Dermis blood vessel endothelial cell (primary cell): Measurements from ENCODE around the gene MAPK1. TPM values are rescaled to one million over a fixed set of nuclear protein-coding genes. Genes with fewer than 3 reads are reported as not detected.
"Not testable (repeated sequence)": the region's sequence is repeated elsewhere in the genome, so short reads cannot be mapped to it uniquely, and the experiment has no call there.

Experiments used
- DNase-seq: peaks from one replicate; pipeline ENCODE4 v3.0.0; 2010
- total RNA-seq: library from RNA; depleted of rRNA; stranded (reverse); fragments of >200 nt; gene quantifications from 2 replicates; pipeline ENCODE4 v1.2.3, GENCODE V29; 2014

MAPK1 gene
- total RNA-seq, 1 donor from 2014 or later: 72.0 TPM

DNA sequence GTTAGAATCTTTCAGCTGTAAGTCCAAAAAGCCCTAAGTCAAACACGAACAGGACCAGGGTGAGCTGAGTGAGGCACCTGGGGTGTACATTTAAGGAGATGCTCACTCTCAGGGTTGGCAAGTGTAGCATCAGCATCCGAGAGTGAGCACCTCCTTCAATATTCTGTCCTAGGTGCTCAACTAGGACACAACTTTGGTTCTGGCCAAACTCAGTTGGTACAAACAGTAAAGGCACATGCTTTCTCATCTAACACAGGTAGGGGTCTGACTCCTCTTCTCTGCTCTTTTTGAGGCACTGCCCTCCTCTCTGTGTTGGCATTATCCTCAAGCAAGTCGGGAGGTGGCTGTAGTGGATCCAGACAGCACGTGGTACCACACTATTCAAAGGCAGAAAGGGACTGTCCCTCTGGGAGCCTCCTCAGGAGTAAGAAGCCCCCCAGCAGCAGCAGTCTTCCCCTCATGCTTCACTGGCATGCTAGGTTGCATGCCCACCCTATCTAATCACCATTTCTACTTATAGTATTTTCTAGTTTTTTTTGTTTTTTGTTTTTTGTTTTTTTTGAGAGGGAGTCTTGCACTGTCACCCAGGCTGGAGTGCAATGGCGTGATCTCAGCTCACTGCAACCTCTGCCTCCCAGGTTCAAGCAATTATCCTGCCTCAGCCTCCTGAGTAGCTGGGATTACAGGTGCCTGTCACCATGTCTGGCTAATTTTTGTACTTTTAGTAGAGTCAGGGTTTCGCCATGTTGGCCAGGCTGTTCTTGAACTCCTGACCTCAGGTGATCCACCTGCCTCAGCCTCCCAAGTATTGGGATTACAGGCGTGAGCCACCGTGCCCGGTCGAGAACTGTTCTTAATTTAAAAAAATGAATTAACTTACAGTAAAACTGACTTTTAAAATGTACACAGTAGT lies 14.7 kb upstream of the MAPK1 start:
- DNase-seq: no peak

DNA sequence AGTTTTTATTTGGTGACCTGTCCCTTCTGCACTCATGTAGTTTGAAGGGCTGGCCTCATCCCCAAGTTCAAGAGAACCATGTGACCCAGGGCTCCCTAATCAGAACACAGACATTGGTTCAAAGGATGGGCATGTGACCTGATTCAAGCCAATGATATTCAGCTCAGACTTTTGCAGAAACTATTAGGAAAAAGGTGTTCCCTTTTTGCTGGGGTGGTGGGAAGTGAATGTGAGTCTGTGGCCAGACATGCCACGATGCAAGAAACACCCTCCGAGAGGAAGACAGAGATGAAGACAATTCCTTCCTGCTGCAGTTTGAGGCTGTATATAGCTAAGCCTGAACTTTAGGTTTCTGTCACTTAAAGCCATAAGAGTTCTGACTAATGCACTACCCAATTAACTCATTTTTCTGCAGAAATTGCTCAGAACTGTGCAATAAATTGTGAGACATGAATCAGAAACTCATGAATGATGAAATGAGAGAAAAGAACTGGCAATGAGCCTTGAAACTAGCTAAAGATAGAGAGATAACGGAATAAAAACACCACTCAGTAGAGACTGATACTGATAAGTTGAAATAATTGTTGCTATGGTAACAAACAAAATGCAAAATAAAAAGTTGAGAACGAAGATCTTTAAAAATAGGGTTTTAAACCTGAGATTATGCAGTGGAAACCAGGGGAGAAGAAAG lies 9.2 kb upstream of the MAPK1 start:
- no peak for DNase-seq

DNA sequence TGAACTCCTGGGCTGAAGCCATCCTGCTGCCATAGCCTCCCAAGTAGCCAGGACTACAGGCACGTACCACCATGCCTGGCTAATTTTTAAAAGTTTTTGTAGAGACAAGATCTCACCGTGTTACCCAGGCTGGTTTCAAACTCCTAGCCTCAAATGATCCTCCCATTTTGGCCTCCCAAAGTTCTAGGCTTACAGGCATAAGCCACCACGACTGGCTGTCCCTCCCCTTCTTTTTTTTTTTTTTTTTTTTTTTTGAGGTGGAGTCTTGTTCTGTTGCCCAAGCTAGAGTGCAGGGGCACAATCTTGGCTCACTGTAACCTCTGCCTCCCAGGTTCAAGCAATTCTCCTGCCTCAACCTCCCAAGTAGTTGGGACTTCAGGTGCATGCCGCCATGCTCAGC lies 7.5 kb upstream of the MAPK1 start:
- DNase-seq: not testable (repeated sequence)

DNA sequence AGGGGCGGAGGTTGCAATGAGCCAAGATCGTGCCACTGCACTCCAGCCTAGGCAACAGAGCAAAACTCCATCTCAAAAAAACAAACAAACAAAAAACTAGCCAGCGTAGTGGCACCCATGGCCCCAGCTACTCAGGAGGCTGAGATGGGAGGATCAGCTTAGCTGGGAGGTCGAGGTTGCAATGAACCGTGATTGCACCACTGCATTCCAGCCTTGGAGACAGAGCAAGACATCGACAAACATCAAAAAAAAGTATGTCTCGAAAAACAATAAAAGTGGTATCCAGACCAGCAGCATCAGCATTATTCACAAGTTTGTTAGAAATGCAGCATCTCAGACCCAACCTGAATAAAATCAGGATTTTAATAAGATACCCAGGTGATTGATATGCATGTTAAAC lies 6.2 kb upstream of the MAPK1 start:
- DNase-seq: no peak

DNA sequence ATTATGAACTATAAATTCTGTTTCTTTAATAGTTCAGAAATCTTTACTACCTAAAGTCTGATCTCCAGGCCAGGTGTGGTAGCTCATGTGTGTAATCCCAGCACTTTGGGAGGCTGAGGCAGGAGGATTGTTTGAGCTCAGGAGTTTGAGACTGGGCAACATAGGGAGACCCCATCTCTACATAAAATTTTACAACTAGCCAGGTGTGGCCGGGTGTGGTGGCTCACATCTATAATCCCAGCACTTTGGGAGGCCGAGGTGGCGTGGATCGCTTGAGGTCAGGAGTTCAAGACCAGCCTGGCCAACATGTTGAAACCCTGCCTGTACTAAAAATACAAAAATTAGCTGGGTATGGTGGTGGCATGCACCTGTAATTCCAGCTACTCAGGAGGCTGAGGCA lies 5.3 kb upstream of the MAPK1 start:
- DNase-seq: not testable (repeated sequence)

DNA sequence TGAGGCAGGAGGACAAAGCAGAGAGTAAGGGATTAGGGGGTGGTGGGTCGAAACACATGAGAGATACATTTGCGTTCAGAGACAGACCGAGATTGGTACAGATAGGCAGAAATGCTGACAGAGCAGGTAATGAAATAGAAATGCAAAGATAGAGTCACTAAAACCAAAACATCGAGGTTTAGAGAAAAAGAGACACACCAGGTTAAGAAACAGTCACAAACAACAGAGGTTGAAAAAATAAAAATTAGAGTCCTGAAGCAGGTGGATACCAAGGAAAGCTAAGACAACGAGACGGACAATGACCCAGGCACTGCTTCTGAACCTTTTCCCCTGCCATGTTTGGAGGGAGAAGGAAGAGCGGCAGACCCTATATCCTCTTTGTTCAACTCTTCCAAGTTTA lies 1.2 kb upstream of the MAPK1 start:
- no peak for DNase-seq

DNA sequence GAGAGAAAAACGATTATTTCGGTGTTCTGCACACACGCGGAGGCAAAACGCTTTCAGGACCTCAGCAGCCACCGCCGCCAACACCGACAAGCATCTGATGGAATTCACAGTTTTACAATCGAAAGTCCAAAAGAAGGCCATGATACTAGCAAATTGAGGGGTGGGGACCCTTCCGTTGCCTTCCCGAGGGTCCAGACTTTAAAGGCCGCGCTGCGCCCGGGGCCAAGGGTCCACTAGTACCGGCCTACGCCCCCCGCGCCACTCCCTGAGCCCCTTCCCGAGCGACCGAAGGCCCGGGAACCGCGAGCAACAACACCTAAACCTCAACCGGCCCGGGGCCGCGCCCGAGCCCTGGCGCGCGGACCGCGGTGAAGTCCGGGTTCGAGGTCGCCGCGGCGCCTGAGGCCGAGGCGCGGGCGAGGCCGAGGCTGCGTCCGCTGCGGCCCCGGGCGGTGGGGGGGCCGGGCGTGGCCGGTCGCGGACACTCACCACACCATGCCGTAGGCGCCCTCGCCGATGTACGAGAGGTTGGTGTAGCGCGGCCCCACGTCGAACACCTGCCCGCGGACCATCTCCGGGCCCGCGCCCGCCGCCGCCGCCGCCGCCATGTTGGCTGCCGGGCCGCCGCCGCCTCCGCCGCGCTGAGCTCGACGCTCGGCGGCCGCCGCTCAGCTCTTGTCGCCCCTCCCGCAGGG lies 465 bp downstream of the MAPK1 start:
- DNase-seq: no peak

DNA sequence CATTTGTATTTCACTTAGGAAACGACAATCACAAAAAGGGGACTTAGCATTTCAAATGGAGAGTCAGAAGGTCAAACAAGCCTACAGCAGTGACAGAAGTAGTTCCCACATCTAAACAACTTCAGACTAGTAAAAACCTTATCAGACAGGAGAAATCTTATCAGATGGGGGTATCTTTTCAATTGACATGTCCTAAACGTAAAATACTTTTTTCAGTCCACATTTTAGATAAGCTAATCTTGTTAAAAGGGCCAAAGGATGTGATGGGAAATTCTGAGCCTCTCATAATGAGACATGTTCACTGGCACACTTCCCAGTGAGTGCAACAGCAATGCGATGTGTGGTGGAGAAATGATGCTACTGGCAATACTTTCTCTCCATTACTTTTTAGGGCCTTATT lies 2.4 kb downstream of the MAPK1 start:
- DNase-seq: peak; percentile 71

DNA sequence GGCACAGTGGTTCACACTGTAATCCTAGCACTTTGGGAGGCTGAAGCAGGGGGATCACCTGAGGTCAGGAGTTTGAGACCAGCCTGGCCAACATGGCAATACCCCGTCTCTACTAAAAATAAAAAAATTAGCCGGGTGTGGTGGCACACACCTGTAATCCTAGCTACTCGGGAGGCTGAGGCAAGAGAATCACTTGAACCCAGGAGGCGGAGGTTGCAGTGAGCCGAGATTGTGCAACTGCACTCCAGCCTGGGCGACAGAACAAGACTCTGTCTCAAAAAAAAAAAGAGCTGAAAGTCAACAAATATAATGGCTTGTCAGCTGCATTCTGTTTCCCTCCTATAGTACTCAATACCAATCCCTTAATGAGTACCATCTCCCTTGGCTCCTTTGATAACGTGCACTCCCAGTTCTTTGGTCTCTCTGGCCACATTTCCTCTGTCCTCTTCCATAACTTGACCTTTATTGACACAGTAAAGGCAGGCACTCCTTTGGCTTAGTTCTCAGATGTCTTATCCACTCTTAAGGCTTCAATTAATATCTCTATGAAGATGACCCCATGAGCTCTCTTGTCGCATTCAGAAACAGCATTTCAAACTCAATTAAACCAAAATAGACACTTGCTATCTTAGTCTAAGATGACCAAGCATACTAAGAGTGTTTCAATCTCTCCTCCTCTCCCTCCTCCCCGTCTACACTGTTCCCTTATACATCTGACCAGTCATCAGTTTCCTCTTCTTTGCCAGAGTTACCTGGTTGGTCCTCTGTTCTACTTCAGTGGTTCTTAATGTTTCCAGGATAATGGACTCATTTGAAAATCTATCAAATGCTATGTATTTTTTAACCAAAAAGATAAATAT lies 4.8 kb downstream of the MAPK1 start:
- DNase-seq: no peak

DNA sequence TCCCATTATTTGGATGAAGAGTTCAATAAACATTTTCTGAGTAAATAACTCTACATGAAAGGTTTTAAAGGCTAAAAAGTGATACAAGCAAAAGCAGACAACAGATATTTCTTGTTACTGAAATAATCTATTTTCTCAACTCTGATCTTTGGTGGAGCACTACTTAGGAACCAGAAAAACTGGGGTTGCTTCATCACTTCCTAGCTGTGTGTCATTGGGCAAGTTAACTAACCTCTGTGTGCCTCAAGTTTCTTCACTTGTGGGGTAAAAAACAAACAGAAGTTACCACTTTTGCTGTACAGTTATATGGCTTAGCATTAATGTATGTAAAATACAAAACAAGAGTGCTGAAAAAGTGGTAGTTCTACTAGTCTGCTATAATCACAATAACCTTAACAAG lies 5.6 kb downstream of the MAPK1 start:
- DNase-seq: no peak

DNA sequence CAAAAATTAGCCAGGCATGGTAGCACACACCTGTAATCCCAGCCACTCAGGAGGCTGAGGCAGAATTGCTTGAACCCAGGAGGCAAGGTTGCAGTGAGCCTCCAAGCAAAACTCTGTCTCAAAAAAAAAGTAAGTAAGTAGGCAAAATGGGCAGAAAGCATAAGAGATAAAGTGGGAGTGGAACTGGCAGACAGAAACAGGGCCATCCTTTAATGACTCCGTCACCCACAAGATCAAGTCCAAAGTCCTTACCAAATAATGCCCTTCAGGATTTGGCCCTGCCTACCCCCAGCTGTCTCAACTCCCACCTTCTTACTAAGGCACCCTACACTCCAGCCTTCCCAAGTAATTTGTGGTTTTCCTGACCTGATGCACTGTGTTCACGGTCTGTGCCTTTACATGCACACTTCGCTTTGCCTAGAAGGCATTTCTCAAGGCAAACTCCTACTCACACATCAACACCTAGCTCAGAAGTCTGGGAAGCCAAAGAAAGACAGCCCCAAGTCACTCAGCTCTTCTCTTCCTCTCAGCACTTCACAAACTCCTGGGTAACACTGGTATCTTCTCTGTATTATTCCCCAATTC lies 6.1 kb downstream of the MAPK1 start:
- no peak for DNase-seq

DNA sequence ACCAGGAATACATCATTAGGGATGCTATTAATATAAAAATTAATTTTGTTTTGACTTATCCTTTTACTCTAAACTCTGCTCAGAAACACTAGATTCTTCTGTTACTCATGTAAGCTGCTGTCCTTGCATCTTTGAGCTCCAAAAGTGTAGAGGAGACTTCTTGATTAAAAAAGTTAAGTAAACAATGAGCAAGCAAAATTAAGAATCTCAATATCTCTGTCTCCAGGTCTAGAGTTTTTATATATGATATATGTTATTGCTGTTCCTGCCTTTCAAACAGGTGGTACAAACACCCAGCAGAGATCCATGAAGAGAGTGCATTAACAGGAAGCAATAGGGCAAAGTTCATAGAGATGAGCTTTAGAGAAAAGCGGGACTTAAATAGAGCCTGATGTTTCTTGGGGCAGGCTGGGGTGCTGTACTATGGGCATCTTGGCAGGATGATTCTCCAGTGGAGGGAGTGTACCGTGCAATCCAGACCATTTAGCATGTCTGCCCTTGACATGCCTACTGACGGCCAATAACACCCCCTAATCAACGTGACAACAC lies 6.9 kb downstream of the MAPK1 start:
- DNase-seq: no peak

DNA sequence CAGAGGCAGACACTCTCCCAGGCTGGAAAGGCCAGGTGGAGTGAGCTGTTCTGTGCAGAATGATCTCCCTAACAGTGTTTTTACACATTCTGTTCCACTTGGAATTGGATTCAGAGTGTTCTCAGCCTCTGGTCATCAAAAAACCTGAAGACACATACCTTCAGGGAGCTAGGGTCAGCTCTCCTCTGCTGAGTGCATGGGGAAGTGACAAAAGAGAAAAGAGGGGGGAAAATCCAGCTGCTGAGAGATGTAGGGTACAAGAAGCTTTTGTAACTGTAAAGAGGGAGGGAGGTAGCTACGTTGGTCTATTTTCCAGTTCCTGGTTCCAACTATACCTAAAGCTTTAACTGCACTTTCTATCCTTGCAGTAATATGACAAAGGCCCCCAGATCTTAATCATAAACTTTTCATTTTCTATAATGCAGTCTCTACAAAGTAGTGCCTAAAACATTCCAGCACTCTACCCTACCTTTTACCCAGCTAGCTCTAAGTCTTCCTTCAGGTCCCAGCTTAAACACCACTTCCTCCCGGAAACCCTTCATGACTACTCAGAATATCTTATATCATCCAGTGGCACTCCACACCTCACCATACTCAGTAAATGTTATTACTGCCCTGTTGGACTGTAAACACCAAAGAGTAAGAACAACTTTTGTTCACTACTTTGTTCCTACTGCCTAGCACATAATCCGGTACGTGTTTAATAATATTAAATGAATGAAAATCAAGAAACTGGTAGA lies 9.2 kb downstream of the MAPK1 start:
- DNase-seq: peak; percentile 34

DNA sequence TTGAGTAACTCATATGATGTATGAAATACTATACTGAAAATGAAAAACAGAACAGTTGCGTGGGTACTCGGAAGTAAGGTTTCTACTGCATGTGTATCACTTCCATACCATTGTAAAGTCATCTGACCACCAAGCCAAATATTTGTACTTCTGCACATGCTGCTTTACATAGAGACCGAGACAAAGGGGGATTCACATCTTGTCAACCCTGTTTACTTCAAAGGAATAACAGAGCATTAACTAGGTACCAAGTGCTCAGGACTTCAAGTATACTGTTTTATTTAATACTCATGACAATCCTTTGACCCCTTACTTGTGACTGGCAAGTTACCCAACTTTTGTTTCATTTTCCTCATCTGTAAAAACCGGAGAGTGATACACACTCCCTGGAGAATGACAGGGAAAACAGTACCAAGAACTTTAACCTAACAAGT lies 9.9 kb downstream of the MAPK1 start:
- DNase-seq: peak; percentile 8

DNA sequence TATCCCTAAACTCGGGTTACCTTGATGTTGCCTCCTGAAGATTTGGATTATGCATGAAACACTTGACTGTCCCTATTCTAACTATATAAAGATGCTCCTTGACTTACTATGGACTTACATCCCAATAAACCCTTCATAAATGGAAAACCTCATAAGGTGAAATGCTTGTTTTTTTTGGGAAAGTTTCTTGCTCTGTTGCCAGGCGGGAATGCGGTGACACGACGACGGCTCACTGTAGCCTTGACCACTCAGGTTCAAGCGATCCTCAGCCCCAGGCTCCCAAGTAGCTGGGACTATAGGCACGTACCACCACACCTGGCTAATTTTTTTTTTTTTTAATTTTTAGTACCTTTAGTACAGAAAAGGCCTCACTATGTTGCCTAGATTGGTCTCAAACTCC lies 10.6 kb downstream of the MAPK1 start:
- no peak for DNase-seq

DNA sequence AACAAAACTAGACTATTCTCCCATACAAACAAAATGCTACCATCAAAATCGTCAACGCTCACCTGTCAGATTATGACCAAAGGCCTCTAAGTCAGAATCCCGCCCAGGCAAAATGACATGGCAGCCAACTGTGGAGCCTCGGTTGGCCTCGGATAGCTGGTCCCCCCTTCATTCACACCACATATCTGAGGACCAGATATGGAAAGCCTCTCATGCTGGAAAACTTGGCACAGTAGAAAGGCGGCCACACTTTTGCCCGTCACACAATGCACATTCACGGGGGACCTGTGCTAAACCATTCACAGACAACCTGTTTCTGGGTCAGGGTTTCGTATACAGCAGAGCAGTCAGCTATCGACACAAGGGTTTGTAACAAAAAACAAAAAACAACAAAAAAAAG lies 11.2 kb downstream of the MAPK1 start:
- DNase-seq: no peak

DNA sequence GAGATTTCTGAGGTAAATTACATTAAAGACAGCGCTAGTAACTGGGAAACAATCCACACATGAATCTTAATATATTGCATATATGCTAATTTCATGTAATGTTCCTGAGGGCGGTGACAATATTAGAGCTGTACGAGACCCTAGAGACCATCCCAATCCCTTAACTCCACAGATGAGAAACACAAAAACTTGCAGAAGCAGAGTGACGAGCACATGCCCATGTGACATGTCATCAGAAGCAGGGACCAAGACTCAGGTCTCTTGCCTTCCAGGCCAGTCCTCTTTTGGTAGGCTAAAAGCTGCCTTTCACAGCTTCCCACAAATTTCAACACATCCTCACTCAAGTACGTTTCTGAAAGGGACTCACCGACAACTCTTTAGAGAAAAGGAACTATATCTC lies 11.8 kb downstream of the MAPK1 start:
- no peak for DNase-seq

DNA sequence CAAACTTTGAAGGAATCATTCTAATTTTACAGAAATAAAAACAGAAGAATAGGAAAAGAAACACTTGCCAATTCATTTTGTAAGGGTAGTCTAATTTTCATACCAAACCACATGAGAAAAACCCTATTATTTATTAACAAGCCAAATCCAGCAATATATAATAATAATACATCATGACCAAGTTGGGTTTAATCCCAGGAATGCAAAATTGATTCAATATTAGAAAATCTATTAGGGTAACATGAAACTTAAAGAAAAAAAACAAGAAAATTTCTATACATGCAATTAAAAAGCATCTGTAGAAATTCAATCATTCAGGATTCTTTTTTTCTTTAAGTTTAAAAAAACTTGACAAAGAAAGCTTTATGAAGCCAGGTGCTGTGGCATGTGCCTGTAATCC lies 16.8 kb downstream of the MAPK1 start:
- no peak for DNase-seq

DNA sequence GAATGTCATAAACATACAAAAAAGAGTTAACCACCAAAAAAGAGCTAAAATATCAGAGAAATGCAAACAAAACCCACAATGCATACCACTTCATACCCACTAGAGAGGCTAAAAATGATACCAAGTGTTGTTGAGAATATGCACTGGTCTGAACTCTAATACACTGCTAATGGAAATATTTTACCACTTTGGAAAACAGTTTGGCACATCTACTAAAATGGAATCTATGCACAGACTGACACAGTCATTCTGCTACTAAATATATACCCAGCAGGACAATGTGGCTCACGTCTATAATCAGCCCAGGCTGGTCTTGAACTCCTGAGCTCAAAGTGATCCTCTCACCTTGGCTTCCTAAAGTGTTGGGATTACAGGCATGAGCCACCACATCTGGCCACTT lies 18.0 kb downstream of the MAPK1 start:
- DNase-seq: no peak

DNA sequence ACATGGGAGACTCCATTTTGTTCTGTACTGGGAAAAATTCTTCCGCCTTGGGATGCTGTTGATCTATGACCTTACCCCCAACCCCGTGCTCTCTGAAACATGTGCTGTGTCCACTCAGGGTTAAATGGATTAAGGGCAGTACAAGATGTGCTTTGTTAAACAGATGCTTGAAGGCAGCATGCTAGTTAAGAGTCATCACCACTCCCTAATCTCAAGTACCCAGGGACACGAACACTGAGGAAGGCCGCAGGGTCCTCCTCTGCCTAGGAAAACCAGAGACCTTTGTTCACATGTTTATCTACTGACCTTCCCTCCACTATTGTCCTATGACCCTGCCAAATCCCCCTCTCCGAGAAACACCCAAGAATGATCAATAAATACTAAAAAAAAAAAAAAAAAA lies 19.4 kb downstream of the MAPK1 start:
- DNase-seq: not testable (repeated sequence)
